ENCODE results near the gene PGAP6. TPM values are rescaled to one million over a fixed set of nuclear protein-coding genes. Genes with fewer than 3 reads are reported as not detected.

Gene PGAP6
- total and polyA plus RNA-seq, 2 of the 4 experiments (the other 2 are of a cell fraction) = 49.1 to 124 TPM

DNA sequence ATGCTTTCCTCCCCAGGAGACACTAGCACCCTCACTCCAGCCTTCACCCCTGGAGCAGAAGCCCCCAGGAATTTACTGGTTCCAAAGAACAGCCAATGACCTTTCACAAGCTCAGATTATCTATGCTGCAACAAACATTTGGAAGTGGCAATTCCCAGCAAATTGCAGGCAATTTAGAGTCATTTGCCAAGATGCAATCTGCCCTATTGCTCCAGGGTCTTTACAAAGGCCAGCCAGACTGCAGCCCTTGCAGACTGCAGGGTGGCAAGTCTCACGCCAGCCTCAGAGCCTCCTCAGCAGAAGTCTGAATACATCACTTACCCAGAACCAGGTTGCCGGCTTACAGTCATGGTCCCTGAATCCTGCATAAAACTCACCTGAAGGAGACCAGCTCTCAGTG is 51.0 kb downstream of the PGAP6 start:
- dilution Hi-C loops (cut with HindIII; ENCODE audit: low sequenced_read_pairs, unreplicated experiment) (no loop called here), intact Hi-C loops (cut with micrococcal nuclease) (loop anchor here (5.0 kb wide), 1 partner anchor 88 kb away; no protein-coding TSS in a partner anchor), in situ Hi-C loops (cut with MboI; ENCODE audit: low sequenced_read_pairs) (no loop called here)
- no peak for DNase-seq
- Histone ChIP-seq H3K27ac (ENCODE audit: insufficient read depth, low read length) (no peak overlapping the region), H3K9me3 (ENCODE audit: control insufficient read depth, insufficient read depth, low read length) (no peaks in the 10 kb centered on the region), H3K4me1 (ENCODE audit: control insufficient read depth, insufficient read depth, low read length) (peaks cover 22% of the 10 kb centered on the region), H3K23ac (ENCODE audit: low read depth, low read length) (no peak overlapping the region), H2AK5ac (ENCODE audit: low read depth, low read length) (no peak overlapping the region), H3K4me3 (ENCODE audit: insufficient read depth, low read depth, low read length) (no peak overlapping the region), H3K4ac (ENCODE audit: low read depth, low read length) (no peak overlapping the region), H2AK9ac (replicated peaks; ENCODE audit: low read depth, low read length, poor library complexity) (no peak overlapping the region), H3K27me3 (ENCODE audit: control insufficient read depth, insufficient read depth, low read length) (no peaks in the 10 kb centered on the region), H2AFZ (replicated peaks; ENCODE audit: low read length, poor library complexity) (no peak overlapping the region), H4K20me1 (ENCODE audit: insufficient read depth, low read length) (peaks cover 70% of the 10 kb centered on the region), H3K9me1 (ENCODE audit: insufficient read depth, low read length) (peaks cover 31% of the 10 kb centered on the region), H2BK120ac (ENCODE audit: low read depth, low read length) (no peak overlapping the region), H3K4me2 (ENCODE audit: low read depth, low read length) (no peak overlapping the region; the same call in 1 of the 2 replicates), H3K79me1 (ENCODE audit: low read depth in 1 of 2, low read length in 2 of 2) (peaks cover 30 to 74% of the 10 kb centered on the region in 2 experiments), H3K36me3 (ENCODE audit: control insufficient read depth, insufficient read depth, low read length) (no peaks in the 10 kb centered on the region), H2BK20ac (ENCODE audit: low read depth, low read length) (no peak overlapping the region), H4K5ac (ENCODE audit: low read depth, low read length) (no peak overlapping the region), H4K91ac (ENCODE audit: insufficient read depth, low read depth, low read length) (no peak overlapping the region), H3K56ac (ENCODE audit: extremely low read depth, insufficient read depth, low read length) (no peak overlapping the region), H3K14ac (replicated peaks; ENCODE audit: low read depth, low read length) (no peak overlapping the region), H2BK15ac (ENCODE audit: low read depth, low read length) (no peak overlapping the region), H3K9ac (ENCODE audit: low read depth, low read length) (no peak overlapping the region), H3K18ac (ENCODE audit: low read depth, low read length) (no peak overlapping the region), H2BK5ac (ENCODE audit: low read depth, low read length, poor library complexity, severe bottlenecking) (no peak overlapping the region), H4K8ac (ENCODE audit: low read depth in 2 of 2, low read length in 2 of 2) (no peak overlapping the region)
- ChIA-PET POLR2A (ENCODE audit: unreplicated experiment) (interaction anchor here (0.5 kb wide), 1 partner anchor 22 kb away, joined by 4 read pairs; the partner anchor contains the start of gene AXIN1), CTCF (no interaction called here)
- WGBS, 2 experiments (ENCODE audit: extremely low coverage in 2 of 2, insufficient read length in 1 of 2) = no CpG with 5 or more reads among the region's 2 CpGs
- BruUV-seq (replicated peaks) = no TSS peak
- TF ChIP-seq MXI1 (IDR thresholded peaks at IDR 0.05; ENCODE audit: borderline replicate concordance, low read depth, low read length) (no peak), CTCF (conservative IDR thresholded peaks at IDR 0.05; ENCODE audit: low read depth, low read length) (no peak), CHD1 (IDR thresholded peaks at IDR 0.05; ENCODE audit: low read depth, low read length) (no peak), ELK1 (IDR thresholded peaks at IDR 0.05; ENCODE audit: borderline replicate concordance, low read depth, low read length) (no peak), RCOR1 (IDR thresholded peaks at IDR 0.05; ENCODE audit: insufficient replicate concordance, low read length) (no peak), RAD21 (IDR thresholded peaks at IDR 0.05; ENCODE audit: low read length) (no peak), MAFK (IDR thresholded peaks at IDR 0.05; ENCODE audit: low read depth, low read length) (no peak), SMC3 (IDR thresholded peaks at IDR 0.05; ENCODE audit: low read depth, low read length) (no peak), RFX5 (IDR thresholded peaks at IDR 0.05; ENCODE audit: low read depth, low read length) (no peak)
- no peak for ATAC-seq (ENCODE audit: low read depth)
